GM19193 (cell line): Measurements from ENCODE around the gene GAS2L3.
A peak's percentile ranks its signal among the peaks of the same experiment; 100 is the strongest.

Experiments
- POLR2A ChIP-seq: IDR thresholded peaks from 4 replicates; pipeline ENCODE4 v1.6.1; 2011; ENCODE audit not compliant: insufficient read depth, insufficient read length; ENCODE audit errors: extremely low read depth

The GAS2L3 gene

GRCh38 chr12:100573292-100574186 lies at the start of gene GAS2L3:
TSS of gene GAS2L3 (plus strand) at chr12:100573684. CDS start at chr12:100594905, 21,221 bp downstream.
- TF ChIP-seq POLR2A = peak; percentile 54

- TF ChIP-seq POLR2A = no peak
Observed at GRCh38 chr12:100528034-100528433, 45.5 kb upstream of the GAS2L3 start.

GRCh38 chr12:100528471-100529127 lies 44.9 kb upstream of the GAS2L3 start:
- TF ChIP-seq POLR2A = no peak

- TF ChIP-seq POLR2A = no peak
Observed at GRCh38 chr12:100529756-100530350, 43.6 kb upstream of the GAS2L3 start.

GRCh38 chr12:100533376-100533775 lies 40.1 kb upstream of the GAS2L3 start:
- no peak for TF ChIP-seq POLR2A

- TF ChIP-seq POLR2A = no peak
Observed at GRCh38 chr12:100534625-100535227, 38.8 kb upstream of the GAS2L3 start.

DNA sequence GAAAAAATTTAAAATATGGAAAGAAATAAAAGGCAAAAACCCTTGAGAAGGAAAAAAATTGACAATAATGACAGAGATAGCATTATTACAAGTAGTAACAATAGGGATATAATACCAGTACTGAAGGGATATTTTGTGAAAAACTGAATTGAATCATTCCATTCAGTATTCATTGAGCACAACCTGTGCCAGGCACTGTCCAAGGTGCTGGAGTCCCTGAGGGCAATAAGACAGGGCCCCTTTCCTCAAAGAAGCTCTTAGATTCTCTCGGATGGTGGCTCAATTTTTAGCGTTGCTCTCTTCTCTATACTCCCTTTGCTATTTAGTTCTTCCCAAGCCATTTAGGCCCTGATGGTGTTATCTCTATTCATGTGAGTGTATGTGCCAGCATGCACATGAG lies 34.3 kb upstream of the GAS2L3 start:
- TF ChIP-seq POLR2A = no peak

- TF ChIP-seq POLR2A = no peak
Observed at GRCh38 chr12:100544165-100544564, 29.3 kb upstream of the GAS2L3 start.

- TF ChIP-seq POLR2A = no peak
Observed at GRCh38 chr12:100545092-100545491, 28.4 kb upstream of the GAS2L3 start.

DNA sequence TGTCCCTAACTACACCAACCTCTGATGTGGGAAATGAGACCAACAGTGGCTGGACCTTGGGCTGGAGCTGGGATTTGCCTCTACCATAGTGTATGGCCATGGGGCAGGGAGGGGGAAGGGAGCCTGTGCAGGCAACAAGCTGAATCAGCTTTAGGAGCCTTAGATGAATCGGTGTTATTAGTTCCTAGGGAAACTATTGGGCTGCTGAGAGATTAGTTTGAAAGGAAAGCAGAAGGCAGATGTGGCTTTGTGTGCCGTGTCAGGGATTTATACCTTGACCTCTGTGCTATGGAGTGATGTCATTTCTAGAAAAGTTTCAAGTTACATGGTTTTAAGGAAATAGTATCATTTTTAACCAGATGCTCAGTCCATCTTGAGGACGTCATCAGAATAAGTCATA lies 19.5 kb upstream of the GAS2L3 start:
- no peak for TF ChIP-seq POLR2A

GRCh38 chr12:100554608-100555077 lies 18.8 kb upstream of the GAS2L3 start:
- no peak for TF ChIP-seq POLR2A

DNA sequence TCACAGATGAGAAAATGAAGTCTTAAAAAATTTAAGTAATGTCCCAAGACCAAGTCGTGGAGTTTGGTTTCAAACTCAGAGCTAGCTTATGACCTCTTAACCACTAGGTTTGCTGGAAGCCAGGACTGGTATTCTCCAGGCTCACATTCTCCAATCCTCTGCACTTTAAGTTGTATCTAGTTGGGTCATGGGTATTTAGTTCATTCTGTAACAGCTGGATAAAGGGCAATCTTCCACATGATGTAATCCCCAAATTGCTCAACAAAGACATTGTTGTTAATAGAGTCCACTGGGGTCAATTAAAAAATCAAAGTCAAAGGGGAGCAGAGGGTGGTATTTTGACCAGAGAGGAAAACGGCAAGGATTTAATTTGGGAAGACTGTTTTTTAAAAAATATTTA lies 17.8 kb upstream of the GAS2L3 start:
- TF ChIP-seq POLR2A = no peak

DNA sequence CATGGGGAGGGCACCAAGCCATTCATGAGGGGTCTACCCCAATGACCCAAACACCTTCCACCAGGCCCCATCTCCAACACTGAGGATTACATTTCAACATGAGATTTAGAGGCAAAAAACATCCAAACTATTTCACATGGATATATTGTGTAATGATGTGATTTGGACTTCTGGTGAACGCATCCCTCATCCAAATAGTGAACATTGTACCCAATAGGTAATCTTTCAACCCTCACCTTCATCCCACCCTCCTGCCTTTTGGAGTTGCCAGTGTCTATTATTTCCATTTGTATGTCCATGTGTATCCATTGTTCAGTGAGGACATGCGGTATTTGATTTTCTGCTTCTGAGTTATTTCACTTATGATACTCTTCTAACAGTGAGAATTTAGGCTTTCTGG lies 16.1 kb upstream of the GAS2L3 start:
- TF ChIP-seq POLR2A = no peak

DNA sequence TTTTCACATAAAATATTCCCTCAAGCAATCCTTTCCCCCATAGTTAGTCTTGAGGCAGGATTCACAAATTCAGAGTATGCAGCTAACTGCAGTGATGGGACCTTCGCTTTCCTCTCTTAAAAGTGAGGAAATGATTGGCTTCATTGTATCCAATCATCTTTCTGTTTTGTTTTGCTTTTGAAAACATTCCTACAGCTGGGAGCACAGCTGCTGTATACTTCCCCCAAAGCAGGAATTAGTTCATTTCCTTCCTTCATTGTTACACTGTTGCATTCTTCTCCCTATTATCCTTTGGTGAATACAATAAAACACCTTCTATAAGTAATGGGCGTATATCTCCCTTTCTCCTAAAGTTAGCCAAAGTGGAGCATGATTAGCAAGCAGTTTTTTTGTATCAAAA lies 9.4 kb upstream of the GAS2L3 start:
- no peak for TF ChIP-seq POLR2A

DNA sequence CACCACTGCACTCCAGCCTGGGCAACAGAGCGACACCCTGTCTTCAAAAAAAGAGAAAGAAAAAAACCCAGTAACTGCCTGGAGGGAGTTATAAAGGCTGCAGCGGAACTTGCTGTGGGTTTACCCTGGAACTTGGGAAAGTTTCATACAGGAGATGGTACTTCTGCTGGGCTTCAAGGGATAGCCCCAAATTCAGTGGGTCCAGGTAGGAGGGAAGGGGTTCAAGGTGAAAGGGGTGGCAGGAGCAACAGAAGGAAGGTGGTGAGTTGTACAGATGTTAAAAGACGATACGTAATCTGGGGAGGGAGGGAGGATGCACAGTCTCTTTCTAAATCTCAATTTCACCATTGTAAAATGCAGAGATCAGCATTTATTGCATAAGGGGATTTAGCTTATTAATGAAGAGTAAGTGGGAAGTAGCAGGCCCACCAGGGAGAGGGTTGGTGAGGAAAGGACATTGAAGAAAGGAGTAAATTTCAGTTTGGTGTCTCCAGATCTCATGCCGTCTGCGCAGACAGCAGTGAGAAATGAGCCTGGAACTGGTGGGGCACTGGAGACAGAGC lies 8.5 kb upstream of the GAS2L3 start:
- no peak for TF ChIP-seq POLR2A
